ENCODE results near the gene ELAVL2.

ELAVL2 gene

GRCh38 chr9:23821375-23822181, 4.5 kb downstream of the ELAVL2 start:
- H3K4me3 ChIP-seq (ENCODE audit: control insufficient read depth, low read depth, low read length): no peak overlapping the region
- TF ChIP-seq, protein P1, sequence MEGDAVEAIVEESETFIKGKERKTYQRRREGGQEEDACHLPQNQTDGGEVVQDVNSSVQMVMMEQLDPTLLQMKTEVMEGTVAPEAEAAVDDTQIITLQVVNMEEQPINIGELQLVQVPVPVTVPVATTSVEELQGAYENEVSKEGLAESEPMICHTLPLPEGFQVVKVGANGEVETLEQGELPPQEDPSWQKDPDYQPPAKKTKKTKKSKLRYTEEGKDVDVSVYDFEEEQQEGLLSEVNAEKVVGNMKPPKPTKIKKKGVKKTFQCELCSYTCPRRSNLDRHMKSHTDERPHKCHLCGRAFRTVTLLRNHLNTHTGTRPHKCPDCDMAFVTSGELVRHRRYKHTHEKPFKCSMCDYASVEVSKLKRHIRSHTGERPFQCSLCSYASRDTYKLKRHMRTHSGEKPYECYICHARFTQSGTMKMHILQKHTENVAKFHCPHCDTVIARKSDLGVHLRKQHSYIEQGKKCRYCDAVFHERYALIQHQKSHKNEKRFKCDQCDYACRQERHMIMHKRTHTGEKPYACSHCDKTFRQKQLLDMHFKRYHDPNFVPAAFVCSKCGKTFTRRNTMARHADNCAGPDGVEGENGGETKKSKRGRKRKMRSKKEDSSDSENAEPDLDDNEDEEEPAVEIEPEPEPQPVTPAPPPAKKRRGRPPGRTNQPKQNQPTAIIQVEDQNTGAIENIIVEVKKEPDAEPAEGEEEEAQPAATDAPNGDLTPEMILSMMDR (conservative IDR thresholded peaks at IDR 0.05; ENCODE audit: control insufficient read depth, insufficient read depth, low read depth, low read length): no peak
- no peak for DNase-seq (ENCODE audit: low read depth)

DNA sequence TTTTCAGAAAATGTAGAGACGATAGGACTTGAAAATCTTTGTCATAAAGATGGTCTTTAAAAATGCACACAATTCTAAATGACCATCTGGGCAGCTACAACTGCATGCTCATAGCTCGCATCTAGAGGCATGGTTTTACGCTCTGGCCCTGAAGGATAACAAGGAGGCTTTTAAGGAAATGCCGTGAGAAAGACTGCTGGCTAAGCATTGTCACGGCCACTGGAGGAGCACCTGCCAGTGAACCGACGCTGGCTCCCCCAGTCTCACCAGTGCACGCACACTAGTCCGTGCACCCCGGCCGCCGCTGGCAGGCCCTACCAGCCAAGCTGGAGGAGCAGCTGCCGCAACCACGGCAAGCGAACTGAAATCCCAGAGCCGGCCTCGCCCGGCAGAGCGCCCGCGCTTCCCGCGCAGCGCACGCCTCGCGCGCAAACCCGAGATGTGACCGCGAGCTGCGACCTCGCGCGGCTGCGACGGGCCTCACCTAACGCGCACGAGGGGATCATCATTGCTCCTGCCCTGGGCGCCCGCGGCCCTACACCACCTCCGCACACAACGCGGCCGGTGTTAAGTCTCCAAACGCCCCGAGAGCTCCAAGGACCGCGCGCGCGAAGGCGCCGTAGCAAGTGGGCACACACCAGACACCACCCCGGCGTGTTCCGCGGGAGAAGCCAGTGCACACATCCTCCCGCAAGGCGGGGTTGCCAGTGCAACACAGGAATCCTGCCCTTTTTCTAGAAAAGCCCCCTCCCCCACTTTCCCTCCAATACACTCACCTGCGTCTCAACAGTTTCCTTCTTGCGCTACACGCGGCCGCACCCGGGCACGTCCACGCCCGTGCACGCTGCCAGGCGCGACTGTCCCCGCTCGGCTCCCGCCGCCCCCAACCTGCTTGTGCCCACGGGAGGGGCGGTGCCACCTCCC, 5.3 kb downstream of the ELAVL2 start:
- TF ChIP-seq, protein P1 (conservative IDR thresholded peaks at IDR 0.05; ENCODE audit: control insufficient read depth, insufficient read depth, low read depth, low read length): no peak
- DNase-seq (ENCODE audit: low read depth): no peak
- no peak overlapping the region for H3K4me3 ChIP-seq (ENCODE audit: control insufficient read depth, low read depth, low read length)

- no peak for DNase-seq (ENCODE audit: low read depth)
- H3K4me3 ChIP-seq (ENCODE audit: control insufficient read depth, low read depth, low read length): no peak overlapping the region
- TF ChIP-seq, protein P1 (conservative IDR thresholded peaks at IDR 0.05; ENCODE audit: control insufficient read depth, insufficient read depth, low read depth, low read length): no peak
Observed at GRCh38 chr9:23819403-23819802, 6.6 kb downstream of the ELAVL2 start.

DNA sequence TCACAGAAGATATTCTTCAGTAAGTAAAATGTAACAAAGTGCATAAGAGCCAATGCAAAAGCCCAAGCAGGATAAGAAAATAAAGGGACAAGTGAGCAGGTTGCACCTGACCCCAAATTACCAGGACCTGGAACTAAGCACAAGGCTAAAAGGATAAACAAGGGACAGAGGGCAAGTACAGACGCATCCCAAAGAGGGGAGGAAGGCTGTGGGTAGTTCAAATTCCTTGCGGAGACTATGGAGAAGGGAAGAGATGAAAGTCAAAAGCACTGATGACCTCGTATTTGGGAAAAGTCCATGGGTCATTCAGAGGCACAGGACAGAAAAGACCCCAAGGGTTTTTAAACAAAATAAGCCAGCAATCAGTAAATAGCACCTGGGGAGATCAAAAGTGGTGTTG, 11.8 kb downstream of the ELAVL2 start:
- TF ChIP-seq, protein P1 (conservative IDR thresholded peaks at IDR 0.05; ENCODE audit: control insufficient read depth, insufficient read depth, low read depth, low read length): no peak
- no peak for DNase-seq (ENCODE audit: low read depth)
- no peak overlapping the region for H3K4me3 ChIP-seq (ENCODE audit: control insufficient read depth, low read depth, low read length)

DNA sequence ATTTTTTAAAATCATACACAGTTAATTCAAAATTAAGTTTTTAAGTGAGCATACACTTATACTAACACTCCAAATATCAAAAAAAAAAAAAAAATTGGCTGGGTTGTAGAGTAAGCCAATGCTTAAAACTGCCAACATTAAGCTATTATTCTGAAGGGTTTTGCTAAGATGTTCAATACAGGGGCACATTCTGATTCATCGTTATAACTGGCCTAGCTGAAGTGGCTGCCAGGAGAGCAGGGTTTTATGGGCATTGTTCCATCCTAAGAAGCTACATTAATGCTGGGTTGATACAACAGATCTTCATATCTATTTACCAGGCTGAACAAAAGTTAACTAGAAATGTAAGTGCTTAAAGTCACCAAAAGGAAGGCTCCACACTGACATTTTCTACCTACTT, 13.4 kb downstream of the ELAVL2 start:
- no peak for DNase-seq (ENCODE audit: low read depth)
- no peak overlapping the region for H3K4me3 ChIP-seq (ENCODE audit: control insufficient read depth, low read depth, low read length)
- TF ChIP-seq, protein P1 (conservative IDR thresholded peaks at IDR 0.05; ENCODE audit: control insufficient read depth, insufficient read depth, low read depth, low read length): no peak

DNA sequence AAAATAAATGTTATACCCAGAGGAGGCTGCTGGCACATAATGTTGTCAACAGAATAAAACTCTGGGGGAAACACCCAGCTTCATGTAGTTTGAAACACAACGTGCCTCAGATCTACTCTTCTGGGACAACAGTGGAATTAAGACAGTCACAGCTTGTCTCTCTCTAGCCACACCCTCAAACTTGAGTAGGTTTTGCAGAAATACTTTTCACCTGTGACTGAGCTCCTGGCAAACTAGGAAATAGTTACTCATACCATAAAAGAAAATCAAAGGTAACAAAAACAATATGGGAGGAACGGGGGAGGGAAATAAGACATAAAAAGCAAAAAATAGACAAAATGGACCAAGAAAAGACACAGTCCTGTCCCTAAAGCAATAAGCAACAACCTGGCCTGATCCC, 14.4 kb downstream of the ELAVL2 start:
- DNase-seq (ENCODE audit: low read depth): no peak
- no peak overlapping the region for H3K4me3 ChIP-seq (ENCODE audit: control insufficient read depth, low read depth, low read length)
- TF ChIP-seq, protein P1 (conservative IDR thresholded peaks at IDR 0.05; ENCODE audit: control insufficient read depth, insufficient read depth, low read depth, low read length): no peak
